ENCODE data around the gene CACNA2D4.

The CACNA2D4 gene

GRCh38 chr12:1797991-1798640, 120.3 kb downstream of the CACNA2D4 start:
- DNase-seq = peak; percentile 40

DNA sequence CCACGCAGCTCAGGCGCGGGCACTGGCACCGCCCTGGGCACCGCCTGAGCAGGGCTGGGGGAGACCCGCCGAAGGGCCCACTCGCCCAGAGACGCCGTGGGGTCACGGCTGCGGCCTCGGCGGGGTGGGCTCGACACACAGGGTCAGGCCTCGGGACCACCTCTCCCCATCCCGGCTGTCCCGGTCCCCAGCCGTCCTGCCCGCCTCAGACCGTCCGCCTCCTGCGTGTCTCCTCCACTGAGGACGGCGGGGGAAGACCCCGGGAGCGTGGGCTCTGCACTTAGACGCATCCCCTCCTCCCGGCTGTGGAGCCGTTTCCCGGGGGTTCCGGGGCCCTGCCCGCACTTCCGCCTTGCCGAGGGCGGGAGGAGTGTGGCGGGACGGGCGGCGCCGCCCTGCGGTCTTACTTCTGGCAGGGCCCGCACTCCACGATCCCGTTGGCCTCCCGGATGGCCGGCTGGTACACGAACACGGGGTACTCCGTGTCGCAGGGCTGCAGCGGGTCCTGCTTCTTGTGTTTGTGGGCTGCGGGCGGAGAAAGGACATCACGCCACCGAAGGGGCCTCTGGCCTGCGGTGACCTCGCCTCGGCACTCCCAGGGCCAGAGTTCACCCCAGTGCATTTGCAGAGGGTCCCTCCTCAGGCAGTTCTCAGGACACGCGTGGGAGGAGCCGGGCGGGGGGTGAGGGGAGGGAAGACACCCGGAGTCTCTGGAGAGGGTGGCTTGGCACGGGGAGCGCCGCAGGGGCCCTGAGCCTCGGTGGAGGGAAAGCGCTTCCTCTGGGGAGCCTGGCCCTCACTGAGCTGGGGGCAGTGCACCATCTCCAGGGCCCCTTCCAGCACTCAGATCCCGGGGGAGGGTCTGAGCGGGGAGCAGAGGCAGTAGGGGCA, 121.2 kb downstream of the CACNA2D4 start:
- DNase-seq = peak; percentile 70

DNA sequence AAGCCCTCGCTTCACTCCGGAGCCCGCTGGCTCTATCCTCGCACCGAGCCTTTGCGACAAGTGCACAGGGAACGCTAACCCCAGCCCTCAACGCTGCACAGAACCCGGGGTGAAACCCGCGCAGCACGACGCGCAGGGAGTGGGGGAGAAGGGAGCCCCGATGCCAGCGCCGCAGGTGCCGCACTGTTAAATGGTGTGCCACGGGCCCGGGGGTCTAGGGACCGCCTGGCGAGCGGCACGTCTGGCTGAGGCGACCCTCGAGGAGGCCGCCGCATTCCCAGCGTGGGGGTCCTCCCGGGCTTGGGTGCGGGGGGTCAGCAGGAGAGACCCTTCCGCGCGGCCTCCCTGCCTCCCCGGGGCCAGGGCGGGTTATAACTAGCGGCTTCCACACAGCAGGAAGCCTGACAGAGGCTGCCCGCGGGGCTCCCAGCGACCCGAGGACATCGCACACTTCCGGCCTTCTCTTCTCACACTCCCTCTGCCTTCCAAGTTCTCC, 121.9 kb downstream of the CACNA2D4 start:
- DNase-seq = peak; percentile 61

- DNase-seq = peak; percentile 93
Measured at GRCh38 chr12:1795785-1796514, 122.5 kb downstream of the CACNA2D4 start.

DNA sequence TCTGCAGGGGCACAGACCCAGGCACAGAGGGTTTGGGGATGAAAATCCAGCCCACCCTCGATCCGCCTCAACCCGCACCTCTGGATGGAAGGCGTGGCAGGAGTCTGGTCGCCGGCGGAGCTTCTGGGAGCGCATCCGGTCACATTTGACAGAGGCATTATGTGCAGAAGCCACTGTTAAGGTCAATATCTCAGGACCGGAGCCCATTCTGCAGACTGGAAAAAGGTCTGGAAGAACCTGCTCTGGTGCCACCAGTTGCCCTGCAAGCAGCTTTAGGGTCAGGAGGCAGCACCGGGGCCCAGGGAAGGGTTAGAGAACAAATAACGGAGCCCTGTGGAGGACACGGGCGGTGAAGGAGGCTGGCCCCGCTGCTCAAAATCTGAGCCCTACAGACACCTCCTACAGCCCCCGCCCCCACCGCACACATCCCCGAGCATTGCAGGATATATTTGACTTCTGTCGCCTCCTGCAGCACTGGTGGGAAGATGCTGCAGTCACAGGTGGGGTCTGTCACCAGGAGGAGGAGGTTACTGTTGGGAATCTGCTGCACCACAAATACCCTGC, 123.1 kb downstream of the CACNA2D4 start:
- peak; percentile 35 for DNase-seq

- peak; percentile 42 for DNase-seq
Measured at GRCh38 chr12:1794440-1795090, 123.9 kb downstream of the CACNA2D4 start.

GRCh38 chr12:1793426-1794210, 124.8 kb downstream of the CACNA2D4 start:
- no peak for DNase-seq

DNA sequence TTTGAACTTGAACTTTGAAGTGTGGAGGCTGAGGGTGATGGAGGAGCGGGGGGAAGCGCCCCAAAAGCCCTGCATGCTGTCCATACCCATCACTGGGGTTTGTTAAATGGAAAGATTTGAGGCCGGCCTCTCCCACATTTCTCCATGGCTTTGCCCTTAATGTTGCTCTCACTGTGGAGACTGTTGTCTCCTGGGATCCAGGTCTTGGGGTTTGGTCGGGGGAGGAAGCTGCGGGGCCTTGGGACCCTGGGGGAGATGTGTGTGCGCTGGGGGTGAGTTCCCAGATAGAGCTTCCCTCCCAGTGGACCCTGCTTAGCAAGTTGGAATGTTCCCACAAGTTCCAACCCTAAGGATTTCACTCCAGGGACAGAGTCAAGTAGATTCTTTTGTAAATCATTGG, 126.0 kb downstream of the CACNA2D4 start:
- DNase-seq = no peak

GRCh38 chr12:1791104-1791841, 127.2 kb downstream of the CACNA2D4 start:
- peak; percentile 75 for DNase-seq

GRCh38 chr12:1790444-1790843, 128.0 kb downstream of the CACNA2D4 start:
- no peak for DNase-seq

- no peak for DNase-seq
Measured at GRCh38 chr12:1787714-1788113, 130.7 kb downstream of the CACNA2D4 start.

DNA sequence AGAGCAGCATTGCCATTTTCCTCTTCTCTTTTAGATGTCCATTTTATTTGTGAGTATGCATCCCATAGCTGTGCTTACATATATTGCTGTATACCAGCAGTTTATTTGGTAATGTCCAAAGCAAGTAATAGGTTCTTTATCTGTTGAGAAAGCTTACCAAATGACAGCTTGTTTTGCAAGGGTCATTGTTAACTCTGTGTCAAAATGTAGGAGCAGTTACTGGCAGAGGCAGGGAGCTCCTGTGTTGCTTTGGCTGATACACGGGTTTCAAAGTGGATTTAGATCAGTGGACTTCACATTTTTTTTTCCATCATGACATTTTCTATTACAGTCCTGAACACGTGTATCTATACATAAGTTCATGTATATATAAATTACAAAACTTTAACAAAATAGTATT, 136.2 kb downstream of the CACNA2D4 start:
- DNase-seq = no peak

DNA sequence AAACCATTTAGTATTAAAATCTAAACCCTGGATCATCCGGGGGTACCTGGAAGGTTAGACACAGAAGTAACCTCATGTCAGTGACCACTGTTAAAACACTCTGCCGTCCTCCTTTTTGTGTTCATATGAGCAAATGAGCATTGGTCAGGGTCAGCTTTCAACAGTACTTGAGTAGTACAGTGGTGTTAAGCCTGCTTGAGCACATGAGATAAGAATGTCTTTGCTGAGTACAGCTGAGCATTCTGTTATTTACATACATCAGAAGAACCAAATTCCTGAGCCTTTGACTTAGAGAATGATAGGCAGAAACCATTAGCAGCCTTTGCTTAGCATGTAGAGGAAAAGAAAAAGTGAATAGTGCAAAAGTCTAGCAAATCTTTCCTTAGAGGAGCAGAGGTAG, 136.7 kb downstream of the CACNA2D4 start:
- DNase-seq = no peak

- DNase-seq = no peak
Measured at GRCh38 chr12:1779783-1780182, 138.7 kb downstream of the CACNA2D4 start.

GRCh38 chr12:1778911-1779310, 139.5 kb downstream of the CACNA2D4 start:
- DNase-seq = no peak

- DNase-seq = no peak
Measured at GRCh38 chr12:1777798-1778197, 140.7 kb downstream of the CACNA2D4 start.

DNA sequence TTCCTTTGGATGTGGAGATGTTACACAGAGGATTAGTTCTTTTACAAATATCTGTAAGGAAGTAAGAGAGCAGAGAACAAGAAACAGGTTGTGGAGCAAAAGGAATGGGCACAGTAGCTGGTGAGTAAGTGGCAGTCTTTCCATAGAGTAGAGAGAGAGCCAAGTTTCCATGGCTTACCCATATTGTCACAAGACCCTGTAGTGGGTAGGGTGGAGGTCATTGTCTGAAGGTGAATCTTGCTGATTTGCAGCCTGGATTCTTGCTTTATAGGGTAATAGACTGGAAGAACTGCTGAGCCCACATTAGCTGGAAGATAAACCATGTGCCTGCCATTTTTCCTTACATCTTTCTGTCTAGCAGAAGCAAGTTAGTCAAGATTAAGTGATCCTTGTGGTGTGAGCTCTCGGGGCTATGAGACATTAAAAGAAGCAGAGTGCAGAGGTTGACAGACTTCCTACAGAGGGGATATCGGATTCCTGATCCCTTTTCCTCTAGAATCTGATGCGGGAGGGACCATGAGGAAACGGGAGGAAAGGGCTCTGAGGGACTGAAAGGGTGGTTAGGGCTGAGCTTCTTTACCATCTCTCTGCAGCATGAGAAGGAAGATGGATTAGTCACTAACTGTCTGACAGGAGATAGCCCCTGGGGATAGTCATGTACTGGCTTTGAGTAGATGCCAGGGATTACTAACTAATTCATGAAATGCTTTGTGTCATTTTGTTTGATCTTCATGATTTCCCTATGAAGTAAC, 142.1 kb downstream of the CACNA2D4 start:
- no peak for DNase-seq

DNA sequence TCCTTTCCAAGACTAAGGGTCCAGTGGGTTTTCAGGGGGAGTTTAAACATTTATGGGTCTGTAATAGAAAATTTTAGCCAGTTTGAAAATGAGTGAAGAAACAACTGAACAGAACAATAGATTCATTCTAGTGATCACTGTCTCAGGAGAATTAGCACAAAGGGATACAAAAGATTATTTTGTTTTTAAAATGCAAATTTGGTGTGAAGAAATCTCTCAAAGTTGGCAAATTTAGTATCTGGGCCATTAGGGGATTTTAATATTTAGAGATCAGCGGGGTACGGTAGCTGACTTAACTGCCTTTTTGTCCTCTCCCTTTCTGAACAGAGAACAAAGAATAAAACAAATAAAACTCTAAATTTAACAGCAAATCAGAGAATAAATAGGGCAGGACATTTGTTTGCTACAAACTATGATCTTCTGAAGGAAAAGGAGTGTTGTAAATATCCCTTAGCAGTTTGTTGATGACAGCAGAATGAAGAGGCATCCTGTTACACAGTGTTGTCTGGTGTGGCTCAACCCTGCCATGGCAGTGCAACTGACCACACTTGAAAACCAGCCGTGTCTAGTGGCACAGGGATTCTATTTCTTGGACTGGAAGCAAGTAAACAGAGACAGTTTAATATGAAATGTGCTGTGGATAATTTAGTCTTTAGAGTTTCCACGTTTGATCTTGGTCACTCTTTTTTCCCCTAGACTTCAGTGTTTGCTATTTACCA, 144.4 kb downstream of the CACNA2D4 start:
- no peak for DNase-seq

DNA sequence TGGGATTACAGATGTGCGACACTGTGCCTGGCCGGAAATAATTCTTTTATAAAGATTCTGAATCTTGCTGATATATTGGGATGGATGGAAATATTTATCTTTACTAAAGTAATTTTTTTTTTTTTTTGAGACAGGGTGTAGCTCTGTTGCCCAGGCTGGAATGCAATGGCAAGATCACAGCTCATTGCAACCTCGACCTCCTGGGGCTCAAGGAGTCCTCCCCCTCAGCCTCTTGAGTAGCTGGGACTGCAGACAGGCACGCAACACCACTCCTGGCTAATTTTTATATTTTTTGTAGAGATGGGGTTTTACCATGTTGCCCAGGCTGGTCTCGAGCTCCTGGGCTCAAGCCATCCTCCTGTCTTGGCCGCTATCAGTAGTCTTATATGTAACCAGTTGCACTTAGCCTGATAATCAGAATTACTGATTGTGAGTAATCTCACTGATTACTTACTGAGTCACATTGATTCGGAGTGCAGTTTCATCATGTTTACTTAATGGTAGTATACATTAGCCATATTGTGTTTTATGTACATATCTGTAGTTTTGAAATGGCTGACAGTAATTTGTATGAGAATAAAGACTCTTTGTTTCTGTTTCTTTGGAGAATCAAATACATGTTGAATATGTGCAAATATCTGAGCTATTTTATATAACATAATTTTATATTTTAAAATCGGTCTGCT, 148.5 kb downstream of the CACNA2D4 start:
- DNase-seq = no peak
